Cardiac muscle cell (in vitro differentiated cells and primary cell): ENCODE results near the gene SH3D21. TPM values are rescaled to one million over a fixed set of nuclear protein-coding genes. Genes with fewer than 3 reads are reported as not detected.

Experiments used
- DNase-seq, 2 donors: peaks; one replicate each; pipeline versions ENCODE4 v3.0.0 to v3.0.0-alpha.2; 2010 to 2017; ENCODE audit warnings: low read depth in 1 of 2, low spot score in 1 of 2
- H3K27ac ChIP-seq: fragments of 200-600 bp; sonication (generic); 2 replicates; pipeline ENCODE4 v1.5.1; 2016
- H3K27me3 ChIP-seq: fragments of 200-600 bp; sonication (generic); 2 replicates; pipeline ENCODE4 v1.6.0; 2016; ENCODE audit warnings: control low read depth
- H3K36me3 ChIP-seq: fragments of 200-600 bp; sonication (generic); 2 replicates; pipeline ENCODE4 v1.5.1; 2016; ENCODE audit warnings: control low read depth
- H3K4me1 ChIP-seq: fragments of 200-600 bp; sonication (generic); 2 replicates; pipeline ENCODE4 v1.8.1; 2017; ENCODE audit warnings: low read depth, mild to moderate bottlenecking, mixed run types
- H3K4me3 ChIP-seq: fragments of 200-600 bp; sonication (generic); 2 replicates; pipeline ENCODE4 v1.5.1; 2016; ENCODE audit warnings: mild to moderate bottlenecking
- H3K9me3 ChIP-seq: fragments of 200-600 bp; sonication (generic); 2 replicates; pipeline ENCODE4 v1.5.1; 2017; ENCODE audit warnings: low read depth, mild to moderate bottlenecking, control low read depth
- CTCF ChIP-seq: IDR thresholded peaks from 2 replicates; pipeline ENCODE4 v1.5.1; 2012; ENCODE audit warnings: low read depth, mild to moderate bottlenecking, low read length
- polyA plus RNA-seq: library from polyadenylated mRNA; unstranded; fragments of >200 nt; fragmentation: Nextera tagmentation; extraction: Ambion mirVana; gene quantifications from 2 replicates; pipeline ENCODE4 v1.2.1, GENCODE V29; 2016
- total RNA-seq: library from RNA; depleted of rRNA; stranded (reverse); fragments of >200 nt; gene quantifications from 2 replicates; pipeline ENCODE4 v1.2.3, GENCODE V29; 2016

SH3D21 gene
- total and polyA plus RNA-seq, 2 experiments from 2014 or later: 13.5 to 44.0 TPM

DNA sequence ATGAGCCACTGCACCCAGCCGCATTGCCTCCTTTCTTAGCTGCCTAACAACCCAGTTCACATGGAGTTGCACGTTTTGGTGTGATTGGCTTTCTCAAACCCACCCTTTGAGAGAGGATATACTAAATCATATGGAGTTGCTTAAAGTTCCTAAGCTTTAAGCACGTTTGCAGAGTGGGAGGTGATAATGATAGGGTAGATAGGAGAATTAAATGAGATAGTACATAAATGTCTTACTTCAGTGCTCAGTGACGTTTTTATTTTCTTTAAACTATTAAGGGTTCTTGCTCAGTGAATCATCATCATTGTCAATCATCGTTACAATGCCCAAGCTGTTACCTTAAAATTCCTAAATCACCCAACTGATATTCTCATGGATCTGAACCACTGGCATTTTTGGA is 2.9 kb upstream of the SH3D21 start:
- no peak overlapping the region for H3K4me3 ChIP-seq
- H3K27me3 ChIP-seq: no peaks in the 10 kb centered on the region
- no peaks in the 10 kb centered on the region for H3K9me3 ChIP-seq
- H3K4me1 ChIP-seq: peaks cover 13% of the 10 kb centered on the region
- no peak overlapping the region for H3K27ac ChIP-seq
- H3K36me3 ChIP-seq: peaks cover 41% of the 10 kb centered on the region
- no peak for DNase-seq
- no peak for TF ChIP-seq CTCF

- Histone ChIP-seq H3K27ac (no peak overlapping the region), H3K4me1 (peaks cover 13% of the 10 kb centered on the region), H3K36me3 (peaks cover 39% of the 10 kb centered on the region), H3K27me3 (no peaks in the 10 kb centered on the region), H3K9me3 (no peaks in the 10 kb centered on the region), H3K4me3 (no peak overlapping the region)
- no peak for DNase-seq
- no peak for TF ChIP-seq CTCF
These were observed 2.4 kb upstream of the SH3D21 start for GRCh38 chr1:36303650-36304360.

GRCh38 chr1:36304521-36304920 is 1.6 kb upstream of the SH3D21 start:
- Histone ChIP-seq H3K9me3 (no peaks in the 10 kb centered on the region), H3K4me1 (peaks cover 13% of the 10 kb centered on the region), H3K27me3 (no peaks in the 10 kb centered on the region), H3K4me3 (no peak overlapping the region), H3K27ac (no peak overlapping the region), H3K36me3 (peaks cover 35% of the 10 kb centered on the region)
- no peak for TF ChIP-seq CTCF
- DNase-seq: no peak

DNA sequence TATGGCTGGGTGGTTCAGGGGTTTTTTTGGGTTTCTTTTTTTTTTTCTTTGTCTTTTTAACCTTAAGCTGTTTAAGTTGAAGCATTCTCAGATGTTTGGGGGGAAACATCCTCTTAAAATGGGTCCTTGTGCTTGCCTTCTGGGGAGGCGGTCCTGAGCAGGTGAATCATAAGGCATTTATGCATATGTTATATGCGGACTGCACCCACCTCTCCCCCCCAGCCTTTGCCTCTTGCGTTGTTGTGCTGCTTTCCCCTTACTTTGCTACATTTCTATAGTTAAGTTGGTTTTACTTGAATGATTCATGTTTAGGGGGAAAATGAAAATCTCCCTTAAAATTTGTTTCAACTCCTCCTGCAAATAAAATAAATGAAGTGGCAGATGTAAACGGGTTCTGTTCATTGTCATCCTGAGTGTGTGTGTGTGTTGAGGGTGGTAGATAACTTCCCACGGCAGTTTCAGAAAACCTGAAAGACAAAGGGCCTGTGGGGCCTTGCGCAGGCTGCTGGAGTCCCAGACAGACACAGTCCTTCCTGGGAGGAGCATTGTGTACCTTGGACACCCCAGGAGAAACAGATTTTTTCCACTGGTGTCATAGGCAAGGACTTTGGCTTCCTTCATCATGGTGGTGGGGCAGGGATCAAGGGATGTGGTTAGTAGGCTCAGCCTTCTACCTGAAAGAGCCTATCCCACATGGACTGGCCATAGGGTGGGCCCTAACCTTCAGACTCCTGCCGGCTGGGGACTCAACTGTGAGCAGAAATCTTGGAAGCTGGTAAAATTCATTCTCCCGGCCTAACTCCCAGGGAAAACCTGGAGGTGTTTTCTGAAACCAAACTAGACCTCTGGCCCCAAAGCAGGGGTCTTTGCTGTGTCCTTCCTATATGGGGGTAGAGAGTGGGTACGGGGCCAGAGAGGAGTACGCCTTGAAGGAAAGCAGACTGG is 926 bp upstream of the SH3D21 start:
- Histone ChIP-seq H3K27me3 (no peaks in the 10 kb centered on the region), H3K27ac (peak overlapping the region; percentile 92), H3K4me3 (no peak overlapping the region), H3K9me3 (no peaks in the 10 kb centered on the region), H3K4me1 (peaks cover 13% of the 10 kb centered on the region), H3K36me3 (peaks cover 33% of the 10 kb centered on the region)
- no peak for TF ChIP-seq CTCF
- DNase-seq: no peak

GRCh38 chr1:36305915-36306209 is 306 bp upstream of the SH3D21 start:
- Histone ChIP-seq H3K4me3 (peak overlapping the region; percentile 52), H3K27ac (peak overlapping the region; percentile 92), H3K36me3 (peaks cover 28% of the 10 kb centered on the region), H3K4me1 (peaks cover 13% of the 10 kb centered on the region), H3K9me3 (no peaks in the 10 kb centered on the region), H3K27me3 (no peaks in the 10 kb centered on the region)
- no peak for DNase-seq
- TF ChIP-seq CTCF: no peak
